B cell (primary cell): ENCODE measurements around the gene CDK11A. TPM values are rescaled to one million over a fixed set of nuclear protein-coding genes. Genes with fewer than 3 reads are reported as not detected.
"Not testable (repeated sequence)": the region's sequence is repeated elsewhere in the genome, so short reads cannot be mapped to it uniquely, and the experiment has no call there.

Experiments
- ATAC-seq: fragments of 200-7000 bp; cut with Tn5 transposase; one replicate; pipeline ENCODE4 v1.10.0; 2021; ENCODE audit warnings: low read depth, mild to moderate bottlenecking, moderate number of reproducible peaks, moderate library complexity
- CTCF ChIA-PET: fragments of 350-600 bp; sonication (Branson Sonifier 250); formaldehyde crosslinking; loops from one replicate; lab custom pipeline; 2021; ENCODE audit warnings: antibody characterized with exemption, inconsistent platforms; lab: Charles Lee
- POLR2A ChIA-PET: fragments of 350-600 bp; sonication (Branson Sonifier 250); formaldehyde crosslinking; loops from one replicate; lab custom pipeline; 2021; ENCODE audit warnings: antibody characterized with exemption; lab: Charles Lee
- DNase-seq: peaks from one replicate; pipeline ENCODE4 v3.0.0; 2013
- H2AFZ ChIP-seq: 2 replicates; pipeline ENCODE4 v1.6.1; 2012; ENCODE audit warnings: mild to moderate bottlenecking, low read depth, low read length; ENCODE audit not compliant: insufficient read depth, poor library complexity, severe bottlenecking
- H3K27ac ChIP-seq, 2 donors: 1 replicate in 1 of 2; 2 replicates in 1 of 2; pipeline ENCODE4 v1.5.1; 2012 to 2013; ENCODE audit warnings: low read length in 2 of 2, mild to moderate bottlenecking in 2 of 2, moderate library complexity in 1 of 2
- H3K27me3 ChIP-seq, 4 experiments: fragments of 200-600 bp in 1 of 4; sonication (generic) in 1 of 4; replicated peaks in 1 of 4; 1 replicate in 2 of 4; 2 replicates in 2 of 4; pipeline versions ENCODE4 v1.6.1 to v1.7.0; 2013 to 2016; ENCODE audit warnings: low read length in 3 of 4, mild to moderate bottlenecking in 2 of 4, mixed read lengths in 1 of 4, moderate library complexity in 1 of 4; ENCODE audit not compliant: insufficient read depth in 4 of 4, control insufficient read depth in 3 of 4; ENCODE audit errors: control extremely low read depth in 1 of 4
- H3K36me3 ChIP-seq, 2 experiments: replicated peaks in 1 of 2; 1 replicate in 1 of 2; 2 replicates in 1 of 2; pipeline versions ENCODE4 v1.6.1 to v1.7.1; 2013; ENCODE audit warnings: low read length in 1 of 2; ENCODE audit not compliant: insufficient read depth in 2 of 2, control insufficient read depth in 1 of 2; ENCODE audit errors: control extremely low read depth in 1 of 2, extremely low read depth in 1 of 2
- H3K4me1 ChIP-seq, 2 donors: fragments of 200-600 bp in 1 of 2; sonication (generic) in 1 of 2; 1 replicate in 1 of 2; 2 replicates in 1 of 2; pipeline versions ENCODE4 v1.5.1 to v1.6.1; 2013 to 2017; ENCODE audit warnings: low read length in 2 of 2; ENCODE audit not compliant: control insufficient read depth in 2 of 2, insufficient read depth in 2 of 2
- H3K4me2 ChIP-seq: replicated peaks from 2 replicates; pipeline ENCODE3; 2012; ENCODE audit warnings: mild to moderate bottlenecking, low read depth, low read length; ENCODE audit not compliant: poor library complexity, severe bottlenecking
- H3K4me3 ChIP-seq, 5 experiments: fragments of 200-600 bp in 1 of 5; sonication (generic) in 1 of 5; 1 replicate in 3 of 5; 2 replicates in 2 of 5; pipeline versions ENCODE4 v1.5.1 to v1.7.0; 2011 to 2016; ENCODE audit warnings: low read length in 4 of 5, mild to moderate bottlenecking in 4 of 5, low read depth in 2 of 5, control low read depth in 1 of 5, moderate library complexity in 1 of 5; ENCODE audit not compliant: insufficient read depth in 1 of 5; ENCODE audit errors: control extremely low read depth in 1 of 5, extremely low read depth in 1 of 5
- H3K79me2 ChIP-seq: fragments of 200-600 bp; sonication (generic); one replicate; pipeline ENCODE4 v1.6.0; 2016; ENCODE audit warnings: low read length; ENCODE audit not compliant: control insufficient read depth, insufficient read depth
- H3K9ac ChIP-seq: fragments of 200-600 bp; sonication (generic); 2 replicates; pipeline ENCODE4 v1.6.1; 2017; ENCODE audit warnings: mild to moderate bottlenecking, low read length, moderate library complexity
- H3K9me3 ChIP-seq, 3 donors: one replicate each; pipeline versions ENCODE4 v1.6.1 to v1.7.1; 2013; ENCODE audit warnings: low read length in 2 of 3; ENCODE audit not compliant: control insufficient read depth in 2 of 3, insufficient read depth in 1 of 3; ENCODE audit errors: control extremely low read depth in 1 of 3
- H4K20me1 ChIP-seq: 2 replicates; pipeline ENCODE4 v1.6.0; 2012; ENCODE audit warnings: mild to moderate bottlenecking, low read length; ENCODE audit not compliant: insufficient read depth, control insufficient read depth, poor library complexity, severe bottlenecking
- H3K27ac Mint-ChIP-seq: one replicate; pipeline ENCODE4 v1.8.0; 2021; ENCODE audit warnings: mixed read lengths
- H3K27me3 Mint-ChIP-seq: one replicate; pipeline ENCODE4 v1.8.0; 2021; ENCODE audit warnings: mixed read lengths
- H3K4me1 Mint-ChIP-seq: one replicate; pipeline ENCODE4 v1.8.0; 2021; ENCODE audit warnings: mixed read lengths
- H3K4me3 Mint-ChIP-seq: one replicate; pipeline ENCODE4 v1.8.0; 2021; ENCODE audit warnings: mixed read lengths
- H3K9me3 Mint-ChIP-seq: one replicate; pipeline ENCODE4 v1.8.0; 2022; ENCODE audit warnings: mixed read lengths; ENCODE audit not compliant: insufficient read depth
- WGBS: methylation state at CpG from one replicate; pipeline ENCODE4 v1.1.5; 2013; ENCODE audit warnings: missing lambda C conversion rate; ENCODE audit not compliant: insufficient coverage; 5-methylcytosine and 5-hydroxymethylcytosine counted together
- intact Hi-C: fragments of 100-400 bp; cut with micrococcal nuclease; formaldehyde crosslinking; loops from one replicate; pipeline ENCODE4 v1.10.0; 2022
- polyA plus RNA-seq: library from polyadenylated mRNA; depleted of rRNA; stranded (reverse); fragments of >200 nt; gene quantifications from 2 replicates; pipeline ENCODE4 v1.2.3, GENCODE V29; 2012
- total RNA-seq, 2 donors: library from RNA; stranded (reverse); fragments of 120-200 nt in 1 of 2; gene quantifications; 1 replicate in 1 of 2; 2 replicates in 1 of 2; pipeline versions ENCODE4 v1.2.3 to v1.2.4, GENCODE V29; 2013 to 2022

Gene CDK11A
- total and polyA plus RNA-seq, 2 donors (not counting 1 experiment from before 2014, with no cell fraction given) = 82.1 to 138 TPM

- H3K9me3 Mint-ChIP-seq, H4K20me1 ChIP-seq, H3K27me3 Mint-ChIP-seq, H3K27me3 ChIP-seq, H2AFZ ChIP-seq, H3K4me3 Mint-ChIP-seq, ATAC-seq, DNase-seq, H3K4me1 ChIP-seq, H3K4me2 ChIP-seq, H3K9ac ChIP-seq, intact Hi-C loops, H3K4me3 ChIP-seq, H3K4me1 Mint-ChIP-seq, H3K9me3 ChIP-seq, POLR2A ChIA-PET: not testable (repeated sequence)
- peak overlapping the region in 1 of 2 donors; percentile 16 for H3K27ac ChIP-seq
- H3K79me2 ChIP-seq = peaks cover 12% of the 10 kb centered on the region
- CTCF ChIA-PET = interaction anchor here (0.8 kb wide), 1 partner anchor 246 kb away, joined by 3 read pairs; no protein-coding TSS in a partner anchor
- 82% methylated on average over 9 of the region's 15 CpGs for WGBS
- peak overlapping the region; percentile 72 for H3K27ac Mint-ChIP-seq
- H3K36me3 ChIP-seq = peaks cover 0 to 23% of the 10 kb centered on the region in 2 experiments
Observed at GRCh38 chr1:1662830-1663560, 61.2 kb downstream of the CDK11A start.

DNA sequence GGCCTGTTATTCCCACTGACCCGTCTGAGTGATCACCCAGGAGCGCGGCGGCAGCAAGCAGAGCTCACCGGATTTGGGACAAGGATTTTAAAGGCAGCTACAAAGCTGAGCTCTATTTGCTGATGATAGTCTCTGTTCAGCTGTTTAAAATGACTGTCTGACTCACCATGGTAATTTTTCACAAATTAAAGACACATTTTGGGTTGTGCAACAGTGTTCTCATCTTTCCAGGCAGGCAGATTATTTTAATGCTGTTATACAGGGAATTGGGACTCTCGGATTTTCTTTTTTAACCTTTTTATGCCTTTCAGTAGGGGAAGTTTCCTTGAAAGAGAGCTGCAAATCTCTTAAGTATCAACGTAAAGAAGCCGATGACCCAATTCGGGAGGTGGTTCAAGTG is 61.8 kb downstream of the CDK11A start:
- H3K9ac ChIP-seq, H3K4me3 Mint-ChIP-seq, H3K4me2 ChIP-seq, H3K27ac Mint-ChIP-seq, H4K20me1 ChIP-seq, DNase-seq, H3K4me1 Mint-ChIP-seq, H3K4me1 ChIP-seq, H3K4me3 ChIP-seq, H2AFZ ChIP-seq, H3K9me3 ChIP-seq, H3K9me3 Mint-ChIP-seq, H3K27me3 ChIP-seq, POLR2A ChIA-PET, H3K27ac ChIP-seq, ATAC-seq, H3K27me3 Mint-ChIP-seq, intact Hi-C loops: not testable (repeated sequence)
- peaks cover 12% of the 10 kb centered on the region for H3K79me2 ChIP-seq
- WGBS = 100% methylated on average over 2 of the region's 9 CpGs
- CTCF ChIA-PET = interaction anchor here (0.8 kb wide), 1 partner anchor 247 kb away, joined by 3 read pairs; no protein-coding TSS in a partner anchor
- H3K36me3 ChIP-seq = peaks cover 0 to 19% of the 10 kb centered on the region in 2 experiments
